ENCODE results near the gene SON.

Gene SON

GRCh38 chr21:33543505-33544129 is 779 bp downstream of the SON start:
- peak in 1 of 2 experiments; percentile 44 for DNase-seq

GRCh38 chr21:33544451-33545195 is 1.8 kb downstream of the SON start:
- DNase-seq, result no peak

GRCh38 chr21:33546086-33546485 is 3.2 kb downstream of the SON start:
- DNase-seq, result peak; percentile 57 to 70

GRCh38 chr21:33549848-33550771 is 7.3 kb downstream of the SON start:
- no peak for DNase-seq

GRCh38 chr21:33550772-33551660 is 8.2 kb downstream of the SON start:
- no peak for DNase-seq

GRCh38 chr21:33551664-33552063 is 8.8 kb downstream of the SON start:
- DNase-seq, result no peak

- DNase-seq, result no peak
These were observed 9.5 kb downstream of the SON start for GRCh38 chr21:33552093-33552998.

- DNase-seq, result no peak
These were observed 10.3 kb downstream of the SON start for GRCh38 chr21:33552999-33553598.

- DNase-seq, result no peak
These were observed 11.6 kb downstream of the SON start for GRCh38 chr21:33554236-33554981.

GRCh38 chr21:33554982-33555344 is 12.1 kb downstream of the SON start:
- DNase-seq, result no peak

GRCh38 chr21:33557447-33557846 is 14.6 kb downstream of the SON start:
- no peak for DNase-seq

GRCh38 chr21:33558777-33559421 is 16.1 kb downstream of the SON start:
- DNase-seq, result no peak

GRCh38 chr21:33559813-33560212 is 17.0 kb downstream of the SON start:
- no peak for DNase-seq

- no peak for DNase-seq
These were observed 18.1 kb downstream of the SON start for GRCh38 chr21:33560965-33561364.

GRCh38 chr21:33561373-33561772 is 18.5 kb downstream of the SON start:
- no peak for DNase-seq

GRCh38 chr21:33562389-33562788 is 19.6 kb downstream of the SON start:
- no peak for DNase-seq

- DNase-seq, result no peak
These were observed 23.7 kb downstream of the SON start for GRCh38 chr21:33566514-33566913.

- DNase-seq, result no peak
These were observed 25.1 kb downstream of the SON start for GRCh38 chr21:33567914-33568313.

- DNase-seq, result no peak
These were observed 25.6 kb downstream of the SON start for GRCh38 chr21:33568448-33568847.

- DNase-seq, result no peak
These were observed 27.2 kb downstream of the SON start for GRCh38 chr21:33569991-33570390.

All from Kasumi-1 (cell line).